Measurements from ENCODE around the gene TAS2R30.
"Not testable (repeated sequence)": the region's sequence is repeated elsewhere in the genome, so short reads cannot be mapped to it uniquely, and the experiment has no call there.

The TAS2R30 gene

DNA sequence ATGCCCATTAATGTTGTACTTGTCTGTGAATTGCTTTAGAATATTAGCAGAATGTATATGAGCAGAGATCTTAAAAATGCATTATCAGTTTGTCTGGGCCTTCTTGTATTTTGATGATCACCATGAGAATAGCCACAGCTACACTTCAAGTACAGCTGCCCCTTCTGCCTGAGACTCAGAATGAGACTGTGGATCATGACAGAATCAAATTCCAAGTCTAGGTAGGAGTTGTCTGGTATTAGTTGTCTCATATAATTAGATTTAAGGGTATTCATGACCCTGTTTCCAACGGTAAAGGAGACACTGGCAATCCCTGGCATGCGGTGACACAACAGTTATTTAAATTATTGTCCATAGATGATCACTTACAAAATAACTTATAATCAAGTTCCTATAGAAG is 18.3 kb upstream of the TAS2R30 start:
- no peak for DNase-seq
- TF ChIP-seq GATA1 (IDR thresholded peaks at IDR 0.05; ENCODE audit: low read depth, low read length) (no peak), POLR2A (IDR thresholded peaks at IDR 0.05; ENCODE audit: low read length) (no peak)

DNA sequence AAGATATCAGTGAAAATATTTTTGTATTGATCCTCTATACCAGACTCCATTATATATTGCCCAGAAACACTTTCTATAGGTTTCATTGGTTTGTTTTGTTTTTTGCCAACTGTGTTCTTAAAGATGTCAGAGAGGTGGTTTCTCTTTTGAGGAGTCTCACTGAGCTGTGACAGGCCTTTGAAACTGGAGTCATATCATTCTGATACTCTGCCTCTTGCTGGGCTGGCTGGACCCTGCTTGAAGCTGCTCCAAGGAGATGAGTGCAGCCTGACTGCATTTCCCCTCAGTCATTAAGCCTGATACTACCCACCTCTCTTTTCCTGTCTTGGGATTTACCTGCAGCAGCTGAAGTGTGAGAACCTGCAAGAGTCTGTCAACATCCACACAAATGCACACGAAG is 16.4 kb upstream of the TAS2R30 start:
- TF ChIP-seq POLR2A (IDR thresholded peaks at IDR 0.05; ENCODE audit: low read length): no peak
- no peak for TF ChIP-seq GATA1 (IDR thresholded peaks at IDR 0.05; ENCODE audit: low read depth, low read length)
- no peak for DNase-seq

DNA sequence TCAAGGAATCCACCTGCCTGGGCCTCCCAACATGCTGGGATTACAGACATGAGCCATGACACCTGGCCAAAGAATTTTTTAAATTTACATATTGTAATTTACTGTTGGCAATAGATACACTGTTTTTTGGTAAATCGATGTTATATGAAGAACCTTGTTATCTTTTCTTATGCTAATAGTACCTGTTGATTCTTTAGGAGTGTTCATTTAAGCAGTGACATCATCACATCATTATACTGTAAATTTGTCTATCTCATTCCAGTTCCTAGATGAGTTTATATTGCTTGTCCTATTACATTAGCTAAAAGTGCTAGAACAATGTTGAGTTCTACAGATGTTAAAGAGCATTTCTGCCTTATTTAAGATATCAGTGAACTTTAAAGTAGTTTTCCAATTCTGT is 13.0 kb upstream of the TAS2R30 start:
- TF ChIP-seq POLR2A (IDR thresholded peaks at IDR 0.05; ENCODE audit: low read length) (no peak), GATA1 (IDR thresholded peaks at IDR 0.05; ENCODE audit: low read depth, low read length) (no peak)
- DNase-seq: no peak

DNA sequence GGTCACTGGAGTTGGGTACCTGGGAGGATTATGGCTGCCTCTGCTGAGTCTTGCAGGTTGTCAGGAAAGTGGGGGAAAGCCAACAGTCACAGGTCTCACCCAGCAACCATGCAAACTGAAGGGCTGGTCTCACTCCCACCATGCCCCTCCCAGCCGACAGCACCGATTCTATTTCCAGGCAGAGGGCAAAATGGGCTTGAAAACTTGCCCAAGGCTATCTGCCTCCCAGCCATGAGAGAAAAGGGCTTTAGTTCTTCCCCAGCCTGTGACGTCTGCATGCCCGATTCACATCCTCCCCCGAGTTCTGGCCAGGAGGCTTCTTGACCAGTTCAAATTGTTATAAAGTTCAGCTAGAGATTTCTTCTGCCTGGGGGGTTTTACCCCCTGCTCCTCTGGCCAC is 9.9 kb upstream of the TAS2R30 start:
- no peak for DNase-seq
- no peak for TF ChIP-seq GATA1 (IDR thresholded peaks at IDR 0.05; ENCODE audit: low read depth, low read length)
- TF ChIP-seq POLR2A (IDR thresholded peaks at IDR 0.05; ENCODE audit: low read length): no peak

DNA sequence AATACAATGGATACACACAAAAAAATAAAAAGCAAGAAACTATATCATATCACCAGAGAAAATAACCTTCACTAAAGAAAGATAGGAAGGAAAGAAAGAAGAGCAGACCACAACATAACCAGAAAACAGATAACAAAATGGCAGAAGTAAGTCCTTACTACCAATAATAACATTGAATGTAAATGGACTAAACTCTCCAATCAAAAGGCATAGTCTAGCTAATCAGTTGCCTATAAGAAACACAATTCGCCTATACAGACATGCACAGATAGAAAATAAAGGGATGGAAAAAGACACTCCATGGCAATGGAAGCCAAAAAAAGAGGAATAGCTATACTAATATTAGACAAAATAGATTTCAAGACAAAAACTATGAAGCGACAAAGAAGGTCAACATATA is 8.9 kb upstream of the TAS2R30 start:
- DNase-seq: no peak
- no peak for TF ChIP-seq POLR2A (IDR thresholded peaks at IDR 0.05; ENCODE audit: low read length)
- no peak for TF ChIP-seq GATA1 (IDR thresholded peaks at IDR 0.05; ENCODE audit: low read depth, low read length)

DNA sequence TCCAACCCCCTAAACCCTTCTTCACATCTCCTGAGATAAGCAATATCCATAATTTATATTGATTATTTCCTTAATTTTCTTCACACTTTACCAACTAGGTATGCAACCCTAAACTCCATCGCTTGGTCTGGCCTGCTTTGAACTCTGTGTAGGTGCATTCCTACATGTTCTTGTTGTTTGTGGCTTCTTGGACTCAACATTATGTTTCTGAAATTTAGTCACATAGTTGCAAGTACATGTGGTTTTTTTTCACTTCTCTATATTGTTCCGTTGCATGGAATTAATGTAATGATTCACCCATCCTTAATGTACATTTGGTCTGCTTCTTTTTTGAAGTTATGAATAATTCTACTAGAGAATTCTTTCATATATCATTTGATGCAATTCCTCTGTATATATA is 1.6 kb upstream of the TAS2R30 start:
- TF ChIP-seq POLR2A (IDR thresholded peaks at IDR 0.05; ENCODE audit: low read length) (no peak), GATA1 (IDR thresholded peaks at IDR 0.05; ENCODE audit: low read depth, low read length) (no peak)
- DNase-seq: no peak

DNA sequence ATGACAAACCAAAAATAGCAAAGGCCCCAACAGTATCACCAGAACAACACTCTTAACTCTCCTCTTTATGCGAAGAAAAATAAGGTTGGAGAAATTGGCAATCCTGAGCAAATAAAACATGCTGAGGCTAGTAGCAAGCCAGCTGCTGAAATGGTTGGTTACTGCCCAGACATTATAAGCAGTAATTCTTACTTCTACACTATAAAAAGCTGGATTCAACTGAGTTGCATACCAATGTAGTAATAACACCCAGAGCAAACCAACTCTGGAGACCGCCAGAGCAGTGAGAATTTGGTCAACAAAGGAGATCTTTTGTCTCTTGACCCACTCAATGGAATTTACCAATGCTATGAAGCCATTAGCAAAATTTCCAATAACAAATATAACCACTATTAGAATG is 628 bp downstream of the TAS2R30 start:
- TF ChIP-seq GATA1 (IDR thresholded peaks at IDR 0.05; ENCODE audit: low read depth, low read length) (no peak), POLR2A (IDR thresholded peaks at IDR 0.05; ENCODE audit: low read length) (no peak)
- DNase-seq: no peak

DNA sequence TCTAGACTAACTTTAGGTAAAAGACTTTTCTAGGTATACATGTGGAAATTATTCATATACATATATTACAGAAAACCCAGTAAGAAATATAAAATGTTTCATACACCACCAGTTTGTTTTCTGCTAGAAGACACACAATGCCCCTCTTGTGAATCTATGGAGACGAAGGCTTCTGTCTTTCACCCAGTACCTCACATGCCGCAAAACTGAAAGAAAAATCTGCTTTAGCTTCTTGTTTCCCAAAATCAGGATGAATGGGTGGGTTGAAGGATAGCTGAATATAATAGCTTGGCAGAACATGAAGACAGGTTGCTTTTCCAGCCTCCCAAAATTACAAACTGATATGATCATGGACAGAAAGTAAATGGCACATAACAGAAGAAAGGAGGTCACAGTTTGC is 1.3 kb downstream of the TAS2R30 start:
- TF ChIP-seq GATA1 (IDR thresholded peaks at IDR 0.05; ENCODE audit: low read depth, low read length) (no peak), POLR2A (IDR thresholded peaks at IDR 0.05; ENCODE audit: low read length) (no peak)
- no peak for DNase-seq

DNA sequence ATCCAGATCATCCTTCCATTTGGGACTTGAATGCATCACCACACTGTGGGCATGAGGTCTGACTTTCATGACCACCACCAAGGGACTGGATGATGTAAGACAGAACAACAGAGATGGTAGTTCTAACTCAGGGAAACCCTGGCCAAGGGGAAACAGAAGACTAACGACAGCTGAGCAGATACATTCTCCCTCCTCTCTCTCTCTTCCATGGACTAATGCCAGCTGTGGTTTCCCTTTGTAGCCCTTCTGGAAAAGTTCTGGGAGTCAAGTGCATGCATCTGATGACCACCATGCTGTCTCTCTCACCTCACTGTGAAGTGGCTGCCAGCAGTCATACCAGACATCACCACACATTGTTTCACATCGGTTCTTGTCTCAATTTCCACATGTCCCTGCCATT is 3.4 kb downstream of the TAS2R30 start:
- TF ChIP-seq GATA1 (IDR thresholded peaks at IDR 0.05; ENCODE audit: low read depth, low read length): no peak
- no peak for TF ChIP-seq POLR2A (IDR thresholded peaks at IDR 0.05; ENCODE audit: low read length)
- no peak for DNase-seq

DNA sequence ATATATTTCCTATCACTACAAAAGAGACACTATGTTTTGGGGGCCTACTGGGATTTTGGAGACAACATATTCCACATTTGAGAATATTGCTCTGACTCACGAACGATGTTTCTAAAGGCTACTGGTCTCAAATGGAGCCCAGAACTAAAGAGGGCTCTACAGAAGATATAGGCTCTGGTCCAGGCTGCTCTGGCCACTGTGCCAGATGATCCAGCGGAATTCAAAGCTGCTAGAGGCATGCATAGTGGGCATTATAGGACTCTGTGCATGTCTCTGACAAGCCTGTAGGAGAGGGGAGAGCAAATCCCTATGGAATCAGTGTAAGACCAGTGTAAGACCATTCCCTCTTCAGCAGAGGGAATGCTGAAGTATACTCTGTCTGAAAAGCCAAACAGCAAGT is 4.1 kb downstream of the TAS2R30 start:
- DNase-seq: no peak
- TF ChIP-seq POLR2A (IDR thresholded peaks at IDR 0.05; ENCODE audit: low read length) (no peak), GATA1 (IDR thresholded peaks at IDR 0.05; ENCODE audit: low read depth, low read length) (no peak)

DNA sequence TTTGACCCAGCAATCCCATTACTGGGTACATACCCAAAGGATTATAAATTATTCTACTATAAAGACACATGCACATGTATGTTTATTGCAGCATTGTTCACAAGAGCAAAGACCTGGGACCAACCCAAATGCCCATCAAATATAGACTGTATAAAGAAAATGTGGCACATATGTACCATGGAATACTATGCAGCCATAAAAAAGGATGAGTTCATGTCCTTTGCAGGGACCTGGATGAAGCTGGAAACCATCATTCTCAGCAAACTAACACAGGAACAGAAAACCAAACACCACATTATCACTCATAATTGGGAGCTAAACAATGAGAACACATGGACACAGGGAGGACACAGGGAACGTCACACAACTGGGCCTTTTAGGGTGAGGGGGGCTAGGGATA is 20.3 kb downstream of the TAS2R30 start:
- DNase-seq: not testable (repeated sequence)

DNA sequence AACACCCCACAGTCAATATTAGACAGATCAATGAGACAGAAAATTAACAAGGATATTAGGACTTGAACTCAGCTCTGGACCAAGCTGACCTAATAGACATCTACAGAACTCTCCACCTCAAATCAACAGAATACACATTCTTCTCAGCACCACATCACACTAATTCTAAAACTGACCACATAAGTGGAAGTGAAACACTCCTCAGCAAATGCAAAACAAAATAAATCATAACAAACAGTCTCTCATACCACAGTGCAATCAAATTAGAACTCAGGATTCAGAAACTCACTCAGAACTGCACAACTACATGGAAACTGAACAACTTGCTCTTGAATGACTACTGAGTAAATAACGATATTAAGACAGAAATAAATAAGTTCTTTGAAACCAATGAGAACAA is 23.2 kb downstream of the TAS2R30 start:
- not testable (repeated sequence) for DNase-seq

DNA sequence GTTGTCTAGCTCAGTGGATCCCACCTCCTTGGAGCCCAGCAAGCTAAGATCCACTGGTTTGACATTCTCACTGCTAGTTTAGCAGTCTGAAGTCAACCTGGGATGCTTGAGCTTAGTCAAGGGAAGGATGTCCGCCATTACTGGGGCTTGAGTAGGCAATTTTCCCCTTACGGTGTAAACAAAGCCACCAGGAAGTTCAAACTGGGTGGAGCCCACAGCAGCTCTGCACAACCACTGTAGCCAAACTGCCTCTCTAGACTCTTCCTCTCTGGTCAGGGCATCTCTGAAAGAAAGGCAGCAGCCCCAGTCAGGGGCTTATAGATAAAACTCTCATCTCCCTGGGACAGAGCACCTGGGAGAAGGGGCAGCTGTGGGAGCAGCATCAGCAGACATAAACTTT is 25.6 kb downstream of the TAS2R30 start:
- TF ChIP-seq POLR2A (IDR thresholded peaks at IDR 0.05; ENCODE audit: low read length) (no peak), GATA1 (IDR thresholded peaks at IDR 0.05; ENCODE audit: low read depth, low read length) (no peak)
- no peak for DNase-seq

DNA sequence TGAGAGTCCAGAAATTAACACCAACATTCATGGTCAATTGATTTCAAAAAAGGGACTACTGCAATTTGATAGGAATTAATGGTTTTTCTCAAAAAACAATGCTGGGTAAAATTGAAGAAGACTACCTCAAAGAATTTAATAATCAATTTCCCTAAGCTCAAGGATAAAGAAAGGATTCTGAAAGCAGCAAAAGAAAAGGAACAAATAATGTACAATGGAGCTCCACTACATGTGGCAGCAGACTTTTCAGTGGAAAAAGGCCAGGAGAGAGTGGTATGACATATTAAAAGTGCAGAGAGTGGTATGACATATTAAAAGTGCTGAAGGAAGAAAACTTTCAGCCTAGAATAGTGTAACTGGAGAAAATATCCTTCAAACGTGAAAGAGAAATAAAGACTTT is 26.7 kb downstream of the TAS2R30 start:
- TF ChIP-seq POLR2A (IDR thresholded peaks at IDR 0.05; ENCODE audit: low read length) (no peak), GATA1 (IDR thresholded peaks at IDR 0.05; ENCODE audit: low read depth, low read length) (no peak)
- DNase-seq: no peak

DNA sequence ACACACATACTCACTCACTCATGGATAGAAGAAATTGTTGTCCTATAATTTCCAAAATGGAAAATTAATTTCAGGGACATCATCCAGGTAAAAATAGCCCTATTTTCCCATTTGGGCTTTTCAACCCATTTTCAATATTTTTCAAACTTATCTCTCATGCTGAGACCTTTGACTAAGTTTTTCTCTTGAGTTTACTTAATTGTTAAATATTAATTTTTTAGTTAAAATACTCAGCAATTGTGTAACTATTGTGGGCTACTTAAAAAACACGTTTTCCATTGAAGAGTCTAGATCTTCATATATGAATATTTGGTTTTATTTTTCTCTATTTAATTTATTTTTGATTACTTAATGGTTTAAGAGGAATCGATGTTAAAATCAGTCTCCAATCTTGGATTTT is 28.2 kb downstream of the TAS2R30 start:
- no peak for DNase-seq
- TF ChIP-seq GATA1 (IDR thresholded peaks at IDR 0.05; ENCODE audit: low read depth, low read length) (no peak), POLR2A (IDR thresholded peaks at IDR 0.05; ENCODE audit: low read length) (no peak)

DNA sequence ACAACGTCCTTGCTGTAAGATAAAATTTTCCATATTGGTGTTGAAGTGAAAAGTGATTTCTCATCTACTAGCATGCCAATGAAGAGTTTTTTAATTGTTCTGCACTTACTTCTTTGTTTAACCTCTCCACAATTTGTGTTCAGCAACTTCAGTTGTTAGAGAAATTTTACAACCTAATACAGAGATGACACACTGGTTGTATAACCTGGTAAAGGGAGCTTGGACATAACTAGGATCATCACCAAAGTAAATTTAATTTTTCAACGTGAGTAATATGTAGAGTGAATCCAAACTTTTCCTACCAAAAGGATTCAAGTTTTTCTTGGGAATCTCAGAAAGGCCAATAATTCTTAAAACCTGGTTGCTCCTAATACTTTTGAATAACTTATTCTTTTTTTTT is 28.9 kb downstream of the TAS2R30 start:
- TF ChIP-seq POLR2A (IDR thresholded peaks at IDR 0.05; ENCODE audit: low read length) (no peak), GATA1 (IDR thresholded peaks at IDR 0.05; ENCODE audit: low read depth, low read length) (no peak)

DNA sequence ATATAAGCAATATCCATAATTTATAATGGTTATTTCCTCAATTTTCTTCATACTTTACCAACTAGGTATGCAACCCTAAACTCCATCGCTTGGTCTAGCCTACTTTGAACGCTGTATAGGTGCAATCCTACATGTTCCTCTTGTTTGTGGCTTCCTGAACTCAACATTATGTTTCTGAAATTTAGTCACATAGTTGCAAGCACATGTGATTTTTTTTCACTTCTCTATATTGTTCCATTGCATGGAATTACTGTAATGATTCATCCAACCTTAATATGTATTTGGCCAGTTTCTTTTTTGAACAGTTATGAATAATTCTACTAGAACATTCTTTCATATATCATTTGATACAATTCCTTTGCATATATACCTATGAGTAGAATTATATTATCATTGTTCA is 39.5 kb downstream of the TAS2R30 start:
- DNase-seq: not testable (repeated sequence)

More for the DNA sequence above, 28.9 kb downstream of the TAS2R30 start:
- no peak for DNase-seq
